ENCODE results near the gene DAZAP2. TPM values are rescaled to one million over a fixed set of nuclear protein-coding genes. Genes with fewer than 3 reads are reported as not detected.

Gene DAZAP2
- total RNA-seq, 1 experiment from 2014 or later = 74.2 TPM

- BruUV-seq (replicated peaks) = no TSS peak
- H3K4me1 Mint-ChIP-seq (ENCODE audit: insufficient read depth, unreplicated experiment) = no peaks in the 10 kb centered on the region
- no peaks in the 10 kb centered on the region for H3K36me3 Mint-ChIP-seq (ENCODE audit: insufficient read depth, unreplicated experiment)
- CTCF ChIA-PET = interaction anchor here (1.0 to 1.2 kb wide), 2 partner anchors 9 to 157 kb away, joined by 3 to 4 read pairs; no protein-coding TSS in a partner anchor
- no peak for DNase-seq (ENCODE audit: unreplicated experiment)
- no peaks in the 10 kb centered on the region for H3K27me3 Mint-ChIP-seq (ENCODE audit: insufficient read depth, unreplicated experiment)
- no peak overlapping the region for H3K4me3 Mint-ChIP-seq (ENCODE audit: unreplicated experiment)
- H3K9me3 Mint-ChIP-seq (ENCODE audit: unreplicated experiment) = no peaks in the 10 kb centered on the region
- POLR2A ChIA-PET = no interaction called here
- no peak for TF ChIP-seq CTCF (IDR thresholded peaks at IDR 0.05; ENCODE audit: unreplicated experiment)
- intact Hi-C loops (cut with micrococcal nuclease) = no loop called here
- no peak overlapping the region for H3K27ac Mint-ChIP-seq (ENCODE audit: low read depth, unreplicated experiment)
These were observed 46.9 kb upstream of the DAZAP2 start for GRCh38 chr12:51191516-51192283.

- no TSS peak for BruUV-seq (replicated peaks)
- no peaks in the 10 kb centered on the region for H3K4me1 Mint-ChIP-seq (ENCODE audit: insufficient read depth, unreplicated experiment)
These were observed 46.3 kb upstream of the DAZAP2 start for GRCh38 chr12:51192284-51192671.

GRCh38 chr12:51195841-51196240 is 42.8 kb upstream of the DAZAP2 start:
- Mint-ChIP-seq H3K4me3 (ENCODE audit: unreplicated experiment) (no peak overlapping the region), H3K4me1 (ENCODE audit: insufficient read depth, unreplicated experiment) (no peaks in the 10 kb centered on the region), H3K9me3 (ENCODE audit: unreplicated experiment) (no peaks in the 10 kb centered on the region), H3K27me3 (ENCODE audit: insufficient read depth, unreplicated experiment) (no peaks in the 10 kb centered on the region), H3K36me3 (ENCODE audit: insufficient read depth, unreplicated experiment) (no peaks in the 10 kb centered on the region), H3K27ac (ENCODE audit: low read depth, unreplicated experiment) (no peak overlapping the region)
- no TSS peak for BruUV-seq (replicated peaks)
- POLR2A ChIA-PET = no interaction called here
- CTCF ChIA-PET = no interaction called here
- no peak for TF ChIP-seq CTCF (IDR thresholded peaks at IDR 0.05; ENCODE audit: unreplicated experiment)
- DNase-seq (ENCODE audit: unreplicated experiment) = no peak
- intact Hi-C loops (cut with micrococcal nuclease) = no loop called here

More at GRCh38 chr12:51192284-51192671, 46.3 kb upstream of the DAZAP2 start:
- CTCF ChIA-PET = interaction anchor here (1.0 kb wide), 1 partner anchor 156 kb away, joined by 3 read pairs; no protein-coding TSS in a partner anchor
- Mint-ChIP-seq H3K27me3 (ENCODE audit: insufficient read depth, unreplicated experiment) (no peaks in the 10 kb centered on the region), H3K36me3 (ENCODE audit: insufficient read depth, unreplicated experiment) (no peaks in the 10 kb centered on the region), H3K27ac (ENCODE audit: low read depth, unreplicated experiment) (no peak overlapping the region), H3K4me3 (ENCODE audit: unreplicated experiment) (no peak overlapping the region), H3K9me3 (ENCODE audit: unreplicated experiment) (no peaks in the 10 kb centered on the region)
- intact Hi-C loops (cut with micrococcal nuclease) = no loop called here
- TF ChIP-seq CTCF (IDR thresholded peaks at IDR 0.05; ENCODE audit: unreplicated experiment) = no peak
- DNase-seq (ENCODE audit: unreplicated experiment) = no peak
- POLR2A ChIA-PET = no interaction called here

- POLR2A ChIA-PET = interaction anchor here (1.6 kb wide), 1 partner anchor 25 kb away, joined by 4 read pairs; no protein-coding TSS in a partner anchor
- Mint-ChIP-seq H3K9me3 (ENCODE audit: unreplicated experiment) (no peaks in the 10 kb centered on the region), H3K4me3 (ENCODE audit: unreplicated experiment) (no peak overlapping the region), H3K27me3 (ENCODE audit: insufficient read depth, unreplicated experiment) (no peaks in the 10 kb centered on the region), H3K27ac (ENCODE audit: low read depth, unreplicated experiment) (no peak overlapping the region), H3K36me3 (ENCODE audit: insufficient read depth, unreplicated experiment) (no peaks in the 10 kb centered on the region), H3K4me1 (ENCODE audit: insufficient read depth, unreplicated experiment) (no peaks in the 10 kb centered on the region)
- no peak for DNase-seq (ENCODE audit: unreplicated experiment)
- TF ChIP-seq CTCF (IDR thresholded peaks at IDR 0.05; ENCODE audit: unreplicated experiment) = no peak
- intact Hi-C loops (cut with micrococcal nuclease) = no loop called here
- CTCF ChIA-PET = no interaction called here
- no TSS peak for BruUV-seq (replicated peaks)
These were observed 42.1 kb upstream of the DAZAP2 start for GRCh38 chr12:51196547-51196946.
